Right renal cortex interstitium (tissue), 3 donors: ENCODE results near the gene HMGCR. TPM values are rescaled to one million over a fixed set of nuclear protein-coding genes. Genes with fewer than 3 reads are reported as not detected.

Experiments
- DNase-seq, 3 donors: peaks; one replicate each; pipeline ENCODE4 v3.0.0-alpha.2; 2013; ENCODE audit warnings: low read depth in 3 of 3, low spot score in 2 of 3
- polyA plus RNA-seq, 3 donors: library from polyadenylated mRNA; unstranded; fragments of 120-200 nt; gene quantifications; one replicate each; pipeline ENCODE4 v1.2.1, GENCODE V29; 2013; ENCODE audit not compliant: insufficient read length in 3 of 3

Gene HMGCR
- polyA plus RNA-seq, 3 donors, result 81.7 to 95.6 (median 86.2) TPM

- no peak for DNase-seq
Measured at GRCh38 chr5:75338408-75338807, 1.4 kb downstream of the HMGCR start.

GRCh38 chr5:75340714-75341478 lies 3.9 kb downstream of the HMGCR start:
- DNase-seq, result no peak

GRCh38 chr5:75341934-75342333 lies 4.9 kb downstream of the HMGCR start:
- DNase-seq, result no peak

- no peak for DNase-seq
Measured at GRCh38 chr5:75342836-75343235, 5.8 kb downstream of the HMGCR start.

GRCh38 chr5:75348241-75348640 lies 11.2 kb downstream of the HMGCR start:
- no peak for DNase-seq

- DNase-seq, result no peak
Measured at GRCh38 chr5:75349663-75350062, 12.6 kb downstream of the HMGCR start.

GRCh38 chr5:75351139-75351926 lies 14.3 kb downstream of the HMGCR start:
- no peak for DNase-seq

GRCh38 chr5:75355236-75355635 lies 18.2 kb downstream of the HMGCR start:
- DNase-seq, result no peak

- DNase-seq, result no peak
Measured at GRCh38 chr5:75356719-75357118, 19.7 kb downstream of the HMGCR start.

GRCh38 chr5:75358117-75358516 lies 21.1 kb downstream of the HMGCR start:
- no peak for DNase-seq

- DNase-seq, result no peak
Measured at GRCh38 chr5:75361310-75361709, 24.3 kb downstream of the HMGCR start.

GRCh38 chr5:75362474-75362975 lies 25.5 kb downstream of the HMGCR start:
- DNase-seq, result no peak

GRCh38 chr5:75363111-75363510 lies 26.1 kb downstream of the HMGCR start:
- DNase-seq, result no peak

- no peak for DNase-seq
Measured at GRCh38 chr5:75363726-75364495, 26.9 kb downstream of the HMGCR start.

- DNase-seq, result no peak
Measured at GRCh38 chr5:75364571-75365280, 27.7 kb downstream of the HMGCR start.

- no peak for DNase-seq
Measured at GRCh38 chr5:75365740-75366139, 28.7 kb downstream of the HMGCR start.

- no peak for DNase-seq
Measured at GRCh38 chr5:75366787-75367186, 29.8 kb downstream of the HMGCR start.

- DNase-seq, result no peak
Measured at GRCh38 chr5:75367401-75367800, 30.4 kb downstream of the HMGCR start.

GRCh38 chr5:75368391-75368790 lies 31.4 kb downstream of the HMGCR start:
- no peak for DNase-seq

- peak in 1 of 3 donors; percentile 18 for DNase-seq
Measured at GRCh38 chr5:75373862-75374261, 36.8 kb downstream of the HMGCR start.
